ENCODE results near the gene LCOR. TPM values are rescaled to one million over a fixed set of nuclear protein-coding genes. Genes with fewer than 3 reads are reported as not detected.

The LCOR gene
- total RNA-seq, 1 donor from 2014 or later, result 35.3 TPM

DNA sequence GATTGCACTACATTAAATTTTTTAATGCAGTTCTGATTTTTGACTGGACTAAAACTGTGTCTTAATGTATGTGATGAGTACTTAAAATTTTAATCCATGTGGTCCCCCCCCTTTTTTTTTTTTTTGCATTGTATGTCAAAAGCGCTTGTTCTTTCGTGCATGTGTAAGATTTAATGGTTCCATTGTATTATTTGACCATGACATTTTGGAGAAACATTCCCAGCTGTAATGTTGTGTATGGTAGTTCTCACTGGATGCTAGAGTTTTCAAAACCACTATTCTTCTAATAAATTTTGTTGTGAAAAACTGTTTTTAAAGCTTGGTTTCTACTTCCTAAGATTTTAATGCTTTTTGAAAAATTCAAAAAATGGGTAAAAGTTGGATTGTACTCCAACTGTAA lies 132.0 kb downstream of the LCOR start:
- Histone ChIP-seq H3K4me1 (no peaks in the 10 kb centered on the region), H3K9ac (no peak overlapping the region), H3F3A (ENCODE audit: low read depth) (no peaks in the 10 kb centered on the region), H3K9me3 (ENCODE audit: low read depth) (no peaks in the 10 kb centered on the region), H3K27ac (no peak overlapping the region), H3K27me3 (no peaks in the 10 kb centered on the region), H3K4me3 (no peak overlapping the region), H3K79me2 (ENCODE audit: low read depth) (peaks cover 4% of the 10 kb centered on the region), H2AFZ (replicated peaks) (no peak overlapping the region), H3K4me2 (no peak overlapping the region), H3K36me3 (no peaks in the 10 kb centered on the region), H4K20me1 (ENCODE audit: low read depth) (no peaks in the 10 kb centered on the region)
- Mint-ChIP-seq H3K27me3 (ENCODE audit: insufficient read depth, low read depth) (peaks cover 2% of the 10 kb centered on the region), H3K9me3 (peaks cover 2% of the 10 kb centered on the region), H3K4me1 (no peaks in the 10 kb centered on the region), H3K27ac (no peak overlapping the region), H3K36me3 (peaks cover 16% of the 10 kb centered on the region), H3K4me3 (no peak overlapping the region)
- DNase-seq (ENCODE audit: low spot score), result no peak
- TF ChIP-seq EZH2phosphoT487 (IDR thresholded peaks at IDR 0.05) (no peak), EZH2 (IDR thresholded peaks at IDR 0.05) (no peak)
- TF ChIP-seq, protein P1, sequence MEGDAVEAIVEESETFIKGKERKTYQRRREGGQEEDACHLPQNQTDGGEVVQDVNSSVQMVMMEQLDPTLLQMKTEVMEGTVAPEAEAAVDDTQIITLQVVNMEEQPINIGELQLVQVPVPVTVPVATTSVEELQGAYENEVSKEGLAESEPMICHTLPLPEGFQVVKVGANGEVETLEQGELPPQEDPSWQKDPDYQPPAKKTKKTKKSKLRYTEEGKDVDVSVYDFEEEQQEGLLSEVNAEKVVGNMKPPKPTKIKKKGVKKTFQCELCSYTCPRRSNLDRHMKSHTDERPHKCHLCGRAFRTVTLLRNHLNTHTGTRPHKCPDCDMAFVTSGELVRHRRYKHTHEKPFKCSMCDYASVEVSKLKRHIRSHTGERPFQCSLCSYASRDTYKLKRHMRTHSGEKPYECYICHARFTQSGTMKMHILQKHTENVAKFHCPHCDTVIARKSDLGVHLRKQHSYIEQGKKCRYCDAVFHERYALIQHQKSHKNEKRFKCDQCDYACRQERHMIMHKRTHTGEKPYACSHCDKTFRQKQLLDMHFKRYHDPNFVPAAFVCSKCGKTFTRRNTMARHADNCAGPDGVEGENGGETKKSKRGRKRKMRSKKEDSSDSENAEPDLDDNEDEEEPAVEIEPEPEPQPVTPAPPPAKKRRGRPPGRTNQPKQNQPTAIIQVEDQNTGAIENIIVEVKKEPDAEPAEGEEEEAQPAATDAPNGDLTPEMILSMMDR (IDR thresholded peaks at IDR 0.05), result no peak

DNA sequence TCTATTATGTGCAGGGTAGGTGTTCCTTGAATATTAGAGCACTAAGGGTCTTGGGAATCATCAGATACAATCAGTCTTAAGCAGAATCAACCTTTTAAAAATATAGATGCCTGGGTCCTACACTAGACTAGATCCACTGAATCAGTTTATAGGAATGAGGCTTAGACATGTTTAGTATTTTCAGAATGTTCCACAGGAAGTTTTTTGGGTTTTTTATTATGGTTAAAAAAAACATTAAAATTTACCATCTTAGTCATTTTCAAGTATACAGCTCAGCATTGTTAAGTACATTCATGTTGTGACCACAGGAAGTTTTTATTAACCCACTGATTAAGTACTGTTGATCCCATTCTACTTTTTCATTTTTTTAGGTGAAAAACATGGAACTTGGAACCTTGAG lies 135.7 kb downstream of the LCOR start:
- H3K4me2 ChIP-seq, result no peak overlapping the region
- H3K9me3 Mint-ChIP-seq, result peaks cover 3% of the 10 kb centered on the region

DNA sequence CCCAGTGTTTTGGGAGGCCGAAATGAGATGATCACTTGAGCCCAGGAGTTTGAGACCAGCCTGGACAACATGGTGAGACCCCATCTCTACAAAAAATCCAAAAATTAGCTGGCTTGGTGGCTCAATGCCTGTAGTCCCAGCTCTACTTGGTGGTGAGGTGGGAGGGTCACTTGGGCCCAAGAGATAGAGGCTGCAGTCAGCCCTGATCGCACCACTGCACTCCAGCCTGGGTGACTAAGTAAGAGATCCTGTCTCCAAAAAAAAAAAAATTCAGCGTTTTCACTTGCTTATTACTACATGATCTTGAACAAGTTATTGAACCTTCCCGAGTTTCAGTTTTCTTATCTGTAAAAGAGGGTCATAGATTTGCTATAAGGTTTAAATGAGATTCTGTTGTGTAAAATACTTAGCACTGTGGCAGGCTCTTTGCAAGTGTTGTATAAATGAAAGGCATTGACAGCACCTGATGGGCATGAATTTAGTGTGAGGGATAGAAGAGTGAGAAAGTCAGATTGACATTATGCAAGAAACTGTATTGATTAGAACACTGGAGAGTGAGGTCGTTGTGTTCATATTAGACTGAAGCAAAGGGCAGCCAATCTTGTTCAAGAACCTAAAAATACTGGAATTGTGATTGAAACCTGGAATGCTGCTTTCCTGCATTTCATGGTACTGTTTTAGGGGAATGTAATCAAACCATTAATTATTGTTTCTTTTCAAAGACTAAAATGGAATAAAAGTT lies 136.8 kb downstream of the LCOR start:
- Histone ChIP-seq H3K4me1 (peaks cover 17% of the 10 kb centered on the region), H4K20me1 (ENCODE audit: low read depth) (no peaks in the 10 kb centered on the region), H3K4me2 (no peak overlapping the region), H3K36me3 (no peaks in the 10 kb centered on the region), H3K27me3 (no peaks in the 10 kb centered on the region), H3K9ac (no peak overlapping the region), H3K79me2 (ENCODE audit: low read depth) (no peaks in the 10 kb centered on the region), H3K9me3 (ENCODE audit: low read depth) (no peaks in the 10 kb centered on the region), H3K4me3 (no peak overlapping the region), H3K27ac (no peak overlapping the region), H3F3A (ENCODE audit: low read depth) (no peaks in the 10 kb centered on the region), H2AFZ (replicated peaks) (no peak overlapping the region)
- peaks cover 2% of the 10 kb centered on the region for H3K27me3 Mint-ChIP-seq (ENCODE audit: insufficient read depth, low read depth)
- TF ChIP-seq, protein P1 (IDR thresholded peaks at IDR 0.05), result no peak
- TF ChIP-seq EZH2phosphoT487 (IDR thresholded peaks at IDR 0.05) (no peak), EZH2 (IDR thresholded peaks at IDR 0.05) (no peak)
- H3K4me1 Mint-ChIP-seq, result peaks cover 26% of the 10 kb centered on the region
- no peak overlapping the region for H3K4me3 Mint-ChIP-seq
- H3K27ac Mint-ChIP-seq, result no peak overlapping the region
- no peak for DNase-seq (ENCODE audit: low spot score)
- peaks cover 17% of the 10 kb centered on the region for H3K36me3 Mint-ChIP-seq
- peaks cover 3% of the 10 kb centered on the region for H3K9me3 Mint-ChIP-seq

More for the DNA sequence above, 135.7 kb downstream of the LCOR start:
- peaks cover 17% of the 10 kb centered on the region for H3K36me3 Mint-ChIP-seq
- H3K27ac Mint-ChIP-seq, result no peak overlapping the region
- TF ChIP-seq EZH2 (IDR thresholded peaks at IDR 0.05) (no peak), EZH2phosphoT487 (IDR thresholded peaks at IDR 0.05) (no peak)
- TF ChIP-seq, protein P1 (IDR thresholded peaks at IDR 0.05), result no peak
- Histone ChIP-seq H3K79me2 (ENCODE audit: low read depth) (peaks cover 4% of the 10 kb centered on the region), H3K4me1 (peaks cover 17% of the 10 kb centered on the region), H3K27ac (no peak overlapping the region), H2AFZ (replicated peaks) (no peak overlapping the region), H3F3A (ENCODE audit: low read depth) (no peaks in the 10 kb centered on the region), H3K36me3 (no peaks in the 10 kb centered on the region), H3K9me3 (ENCODE audit: low read depth) (no peaks in the 10 kb centered on the region), H3K4me3 (no peak overlapping the region), H3K9ac (no peak overlapping the region), H3K27me3 (no peaks in the 10 kb centered on the region), H4K20me1 (ENCODE audit: low read depth) (no peaks in the 10 kb centered on the region)
- DNase-seq (ENCODE audit: low spot score), result no peak
- H3K4me1 Mint-ChIP-seq, result peaks cover 17% of the 10 kb centered on the region
- no peak overlapping the region for H3K4me3 Mint-ChIP-seq
- peaks cover 2% of the 10 kb centered on the region for H3K27me3 Mint-ChIP-seq (ENCODE audit: insufficient read depth, low read depth)

Data from neural progenitor cell (in vitro differentiated cells).